HL-60 (cell line): Measurements from ENCODE around the gene KLF9.
"Not testable (repeated sequence)": the region's sequence is repeated elsewhere in the genome, so short reads cannot be mapped to it uniquely, and the experiment has no call there.

Experiments used
- DNase-seq, 2 experiments: peaks; one replicate each; pipeline ENCODE4 v3.0.0-alpha.2; 2010 to 2020; ENCODE audit warnings: low read depth in 1 of 2, low spot score in 1 of 2
- H3K27ac ChIP-seq: fragments of 250-450 bp; sonication (Bioruptor Pico); replicated peaks from 2 replicates; pipeline ENCODE4 v1.5.1; 2020; ENCODE audit warnings: mild to moderate bottlenecking, moderate library complexity
- H3K27me3 ChIP-seq: fragments of 250-450 bp; sonication (Bioruptor Pico); 2 replicates; pipeline ENCODE4 v1.5.1; 2021; ENCODE audit warnings: mild to moderate bottlenecking, moderate library complexity; ENCODE audit not compliant: insufficient read depth, poor library complexity, severe bottlenecking
- H3K4me3 ChIP-seq: replicated peaks from 2 replicates; pipeline ENCODE4 v1.5.1; 2011; ENCODE audit warnings: mild to moderate bottlenecking, control low read depth, low read length; ENCODE audit not compliant: insufficient read depth
- GABPA ChIP-seq: IDR thresholded peaks from 2 replicates; pipeline ENCODE4 v1.6.1; 2012; ENCODE audit warnings: low read depth
- POLR2AphosphoS5 ChIP-seq: IDR thresholded peaks from 2 replicates; pipeline ENCODE4 v1.6.1; 2012; ENCODE audit warnings: low read depth
- SPI1 ChIP-seq: IDR thresholded peaks from 2 replicates; pipeline ENCODE4 v1.6.1; 2012; ENCODE audit warnings: low read depth, mild to moderate bottlenecking, borderline replicate concordance
- TF ChIP-seq, protein P1 (sequence below): IDR thresholded peaks from 2 replicates; pipeline ENCODE4 v1.6.1; 2012; ENCODE audit warnings: low read depth; ENCODE audit not compliant: insufficient replicate concordance
- TF ChIP-seq, protein P2 (sequence below): IDR thresholded peaks from one replicate; pipeline ENCODE4 v1.5.1; 2011; ENCODE audit warnings: low read length, control low read depth, inconsistent platforms; ENCODE audit not compliant: insufficient read depth

The KLF9 gene

DNA sequence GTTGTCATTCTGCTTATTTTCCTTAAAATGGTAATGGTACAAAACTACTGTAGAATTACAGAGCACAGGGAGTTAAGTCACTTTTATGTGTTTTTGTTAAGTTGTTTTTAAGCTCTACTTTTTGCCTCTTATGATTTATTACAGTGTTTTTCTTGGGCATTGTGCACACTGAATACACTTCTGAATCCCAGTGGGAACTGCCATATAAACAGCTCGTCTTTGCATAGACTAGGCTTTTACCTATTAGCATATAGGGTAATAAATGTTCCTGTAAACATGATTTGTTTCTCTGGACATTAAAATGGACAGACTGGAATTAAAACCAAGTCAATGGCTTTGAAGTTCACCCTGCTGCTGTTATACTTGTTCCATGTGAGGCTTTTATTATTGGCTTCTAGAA is 12.2 kb downstream of the KLF9 start:
- DNase-seq = no peak
- TF ChIP-seq SPI1 = no peak
- TF ChIP-seq, protein P1, sequence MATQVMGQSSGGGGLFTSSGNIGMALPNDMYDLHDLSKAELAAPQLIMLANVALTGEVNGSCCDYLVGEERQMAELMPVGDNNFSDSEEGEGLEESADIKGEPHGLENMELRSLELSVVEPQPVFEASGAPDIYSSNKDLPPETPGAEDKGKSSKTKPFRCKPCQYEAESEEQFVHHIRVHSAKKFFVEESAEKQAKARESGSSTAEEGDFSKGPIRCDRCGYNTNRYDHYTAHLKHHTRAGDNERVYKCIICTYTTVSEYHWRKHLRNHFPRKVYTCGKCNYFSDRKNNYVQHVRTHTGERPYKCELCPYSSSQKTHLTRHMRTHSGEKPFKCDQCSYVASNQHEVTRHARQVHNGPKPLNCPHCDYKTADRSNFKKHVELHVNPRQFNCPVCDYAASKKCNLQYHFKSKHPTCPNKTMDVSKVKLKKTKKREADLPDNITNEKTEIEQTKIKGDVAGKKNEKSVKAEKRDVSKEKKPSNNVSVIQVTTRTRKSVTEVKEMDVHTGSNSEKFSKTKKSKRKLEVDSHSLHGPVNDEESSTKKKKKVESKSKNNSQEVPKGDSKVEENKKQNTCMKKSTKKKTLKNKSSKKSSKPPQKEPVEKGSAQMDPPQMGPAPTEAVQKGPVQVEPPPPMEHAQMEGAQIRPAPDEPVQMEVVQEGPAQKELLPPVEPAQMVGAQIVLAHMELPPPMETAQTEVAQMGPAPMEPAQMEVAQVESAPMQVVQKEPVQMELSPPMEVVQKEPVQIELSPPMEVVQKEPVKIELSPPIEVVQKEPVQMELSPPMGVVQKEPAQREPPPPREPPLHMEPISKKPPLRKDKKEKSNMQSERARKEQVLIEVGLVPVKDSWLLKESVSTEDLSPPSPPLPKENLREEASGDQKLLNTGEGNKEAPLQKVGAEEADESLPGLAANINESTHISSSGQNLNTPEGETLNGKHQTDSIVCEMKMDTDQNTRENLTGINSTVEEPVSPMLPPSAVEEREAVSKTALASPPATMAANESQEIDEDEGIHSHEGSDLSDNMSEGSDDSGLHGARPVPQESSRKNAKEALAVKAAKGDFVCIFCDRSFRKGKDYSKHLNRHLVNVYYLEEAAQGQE = no peak
- TF ChIP-seq POLR2AphosphoS5 = no peak
- TF ChIP-seq, protein P2, sequence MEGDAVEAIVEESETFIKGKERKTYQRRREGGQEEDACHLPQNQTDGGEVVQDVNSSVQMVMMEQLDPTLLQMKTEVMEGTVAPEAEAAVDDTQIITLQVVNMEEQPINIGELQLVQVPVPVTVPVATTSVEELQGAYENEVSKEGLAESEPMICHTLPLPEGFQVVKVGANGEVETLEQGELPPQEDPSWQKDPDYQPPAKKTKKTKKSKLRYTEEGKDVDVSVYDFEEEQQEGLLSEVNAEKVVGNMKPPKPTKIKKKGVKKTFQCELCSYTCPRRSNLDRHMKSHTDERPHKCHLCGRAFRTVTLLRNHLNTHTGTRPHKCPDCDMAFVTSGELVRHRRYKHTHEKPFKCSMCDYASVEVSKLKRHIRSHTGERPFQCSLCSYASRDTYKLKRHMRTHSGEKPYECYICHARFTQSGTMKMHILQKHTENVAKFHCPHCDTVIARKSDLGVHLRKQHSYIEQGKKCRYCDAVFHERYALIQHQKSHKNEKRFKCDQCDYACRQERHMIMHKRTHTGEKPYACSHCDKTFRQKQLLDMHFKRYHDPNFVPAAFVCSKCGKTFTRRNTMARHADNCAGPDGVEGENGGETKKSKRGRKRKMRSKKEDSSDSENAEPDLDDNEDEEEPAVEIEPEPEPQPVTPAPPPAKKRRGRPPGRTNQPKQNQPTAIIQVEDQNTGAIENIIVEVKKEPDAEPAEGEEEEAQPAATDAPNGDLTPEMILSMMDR = no peak
- no peak for TF ChIP-seq GABPA
- Histone ChIP-seq H3K27me3 (no peaks in the 10 kb centered on the region), H3K4me3 (no peak overlapping the region), H3K27ac (no peak overlapping the region)

DNA sequence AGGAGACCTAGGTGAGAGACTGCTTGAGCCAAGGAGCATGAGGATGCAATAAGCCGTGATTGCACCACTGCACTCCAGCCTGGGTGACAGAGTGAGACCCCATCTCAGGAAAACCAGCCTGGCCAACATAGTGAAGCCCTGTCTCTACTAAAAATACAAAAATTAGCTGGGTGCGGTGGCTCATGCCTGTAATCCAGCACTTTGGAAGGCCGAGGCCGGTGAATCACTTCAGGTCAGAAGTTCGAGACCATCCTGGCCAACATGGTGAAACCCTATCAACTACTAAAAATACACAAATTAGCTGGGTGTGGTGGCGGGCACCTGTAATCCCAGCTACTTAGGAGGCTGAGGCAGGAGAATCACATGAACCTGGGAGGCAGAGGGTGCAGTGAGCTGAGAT is 13.2 kb downstream of the KLF9 start:
- not testable (repeated sequence) for H3K4me3 ChIP-seq, H3K27ac ChIP-seq, H3K27me3 ChIP-seq, DNase-seq

DNA sequence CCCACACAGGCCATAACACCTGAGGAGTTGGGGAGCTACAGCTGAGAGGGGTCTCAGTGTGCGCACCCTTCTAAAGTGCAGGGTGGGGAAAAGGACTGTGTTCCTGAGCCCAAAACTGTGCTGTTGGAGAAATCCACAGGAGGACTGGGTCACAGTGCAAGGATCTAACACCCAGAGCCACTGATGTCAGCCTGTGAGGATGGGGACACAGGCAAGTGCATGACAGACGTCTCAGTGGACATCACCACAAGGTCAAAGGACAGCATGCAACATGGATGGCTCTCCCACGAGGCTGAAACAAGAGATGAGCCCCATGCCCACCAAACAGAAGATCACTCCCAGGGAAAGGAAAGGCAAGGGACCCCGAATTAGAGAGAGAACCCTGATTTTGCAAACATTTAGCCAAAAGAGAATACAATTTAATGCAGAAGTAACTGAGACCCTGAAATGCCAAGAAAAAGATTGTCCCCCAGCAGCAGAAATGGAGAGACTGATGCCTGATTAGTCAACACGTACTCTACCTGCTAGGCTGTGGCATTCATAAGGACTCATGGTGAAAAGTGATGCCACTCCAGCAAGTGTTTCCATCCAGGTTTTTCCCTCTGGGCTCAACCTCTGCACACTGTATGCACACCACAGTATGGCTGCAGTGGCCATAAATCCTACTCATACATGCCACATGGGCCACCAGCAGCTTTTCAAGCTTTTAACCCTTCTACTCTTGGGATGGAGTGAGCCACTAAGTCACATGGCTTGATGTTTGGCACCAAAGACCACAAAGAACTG is 14.2 kb downstream of the KLF9 start:
- H3K4me3 ChIP-seq = no peak overlapping the region
- H3K27me3 ChIP-seq = no peaks in the 10 kb centered on the region
- TF ChIP-seq SPI1 (no peak), GABPA (no peak), POLR2AphosphoS5 (no peak)
- TF ChIP-seq, protein P1 = no peak
- TF ChIP-seq, protein P2 = no peak
- H3K27ac ChIP-seq = no peak overlapping the region
- DNase-seq = no peak

DNA sequence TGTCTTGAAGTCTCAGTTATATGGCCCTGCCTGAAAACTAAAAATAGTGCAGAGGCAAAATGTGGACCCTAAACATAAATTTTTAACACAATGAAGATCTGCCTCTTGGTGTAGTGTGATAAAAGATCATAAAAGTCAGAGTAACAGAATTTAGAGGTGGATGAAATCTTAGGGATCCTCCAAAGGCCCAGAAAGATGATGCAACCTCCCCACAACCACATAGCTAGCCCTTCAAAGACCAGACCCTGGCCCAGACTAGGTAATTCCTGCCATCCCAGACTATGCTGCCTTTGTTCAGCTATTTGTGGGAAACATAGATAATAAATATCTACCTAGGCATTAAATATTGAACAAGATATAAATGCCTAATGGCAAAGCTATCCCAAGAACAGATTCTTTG is 15.3 kb downstream of the KLF9 start:
- DNase-seq = no peak
- TF ChIP-seq, protein P2 = no peak
- TF ChIP-seq POLR2AphosphoS5 (no peak), GABPA (no peak), SPI1 (no peak)
- TF ChIP-seq, protein P1 = no peak
- no peaks in the 10 kb centered on the region for H3K27me3 ChIP-seq
- H3K27ac ChIP-seq = no peak overlapping the region
- H3K4me3 ChIP-seq = no peak overlapping the region
